Activated CD4-positive, alpha-beta T cell treated with anti-CD3 and anti-CD28 coated beads, Interleukin-2, amount 50 U/mL, for 4 hours (primary cell): ENCODE results near the gene RPL7A.
"Not testable (repeated sequence)": the region's sequence is repeated elsewhere in the genome, so short reads cannot be mapped to it uniquely, and the experiment has no call there.

Source experiments
- DNase-seq, 2 experiments: peaks; one replicate each; pipeline ENCODE4 v3.0.0-alpha.2; 2020

The RPL7A gene

GRCh38 chr9:133329306-133330156 lies 18.5 kb upstream of the RPL7A start:
- DNase-seq = not testable (repeated sequence)

GRCh38 chr9:133331221-133331620 lies 16.8 kb upstream of the RPL7A start:
- DNase-seq = no peak

- DNase-seq = no peak
Observed at GRCh38 chr9:133331641-133332380, 16.2 kb upstream of the RPL7A start.

GRCh38 chr9:133332381-133332730 lies 15.7 kb upstream of the RPL7A start:
- no peak for DNase-seq

GRCh38 chr9:133333011-133333410 lies 15.0 kb upstream of the RPL7A start:
- no peak for DNase-seq

- DNase-seq = no peak
Observed at GRCh38 chr9:133333566-133333965, 14.5 kb upstream of the RPL7A start.

- no peak for DNase-seq
Observed at GRCh38 chr9:133334161-133334560, 13.9 kb upstream of the RPL7A start.

GRCh38 chr9:133334888-133335287 lies 13.1 kb upstream of the RPL7A start:
- DNase-seq = not testable (repeated sequence)

- DNase-seq = peak; percentile 89 to 91
Observed at GRCh38 chr9:133335924-133336811, 11.8 kb upstream of the RPL7A start, which contains the start of gene SURF6. Gene SURF6, minus strand, starts transcription at chr9:133336188. Its CDS starts 56 bp downstream, at chr9:133336132.

- DNase-seq = no peak
Observed at GRCh38 chr9:133339641-133340040, 8.4 kb upstream of the RPL7A start.

- no peak for DNase-seq
Observed at GRCh38 chr9:133340256-133340655, 7.8 kb upstream of the RPL7A start.

GRCh38 chr9:133340916-133341315 lies 7.1 kb upstream of the RPL7A start:
- DNase-seq = no peak

GRCh38 chr9:133341369-133342068 lies 6.5 kb upstream of the RPL7A start:
- no peak for DNase-seq

GRCh38 chr9:133342069-133342406 lies 6.0 kb upstream of the RPL7A start:
- DNase-seq = no peak

GRCh38 chr9:133342570-133342969 lies 5.4 kb upstream of the RPL7A start:
- DNase-seq = no peak

- no peak for DNase-seq
Observed at GRCh38 chr9:133344071-133344470, 3.9 kb upstream of the RPL7A start.

- no peak for DNase-seq
Observed at GRCh38 chr9:133344979-133345378, 3.0 kb upstream of the RPL7A start.

- no peak for DNase-seq
Observed at GRCh38 chr9:133345596-133345995, 2.4 kb upstream of the RPL7A start.

- no peak for DNase-seq
Observed at GRCh38 chr9:133346021-133346785, 1.8 kb upstream of the RPL7A start.

- DNase-seq = peak in 1 of 2 experiments; percentile 47
Observed at GRCh38 chr9:133347515-133347984, 468 bp upstream of the RPL7A start.

GRCh38 chr9:133348718-133349573 lies 928 bp downstream of the RPL7A start:
- no peak for DNase-seq
